K562 (cell line): Measurements from ENCODE around the gene ANKS1A. TPM values are rescaled to one million over a fixed set of nuclear protein-coding genes. Genes with fewer than 3 reads are reported as not detected.

ENCODE experiments used
- CBX3 ChIP-seq, 2 experiments: IDR thresholded peaks; 1 replicate in 1 of 2; 2 replicates in 1 of 2; pipeline ENCODE4 v1.6.1; 2012; ENCODE audit warnings: inconsistent platforms in 2 of 2, low read length in 2 of 2, borderline replicate concordance in 1 of 2, control low read depth in 1 of 2
- NFIX ChIP-seq: fragments of 250-450 bp; sonication (Bioruptor Pico); IDR thresholded peaks from 2 replicates; pipeline ENCODE4 v1.4.0; 2020; ENCODE audit warnings: low read depth, mild to moderate bottlenecking, moderate library complexity
- REST ChIP-seq, 2 experiments: fragments of 450-650 bp; formaldehyde crosslinking in 1 of 2; IDR thresholded peaks; 2 replicates each; pipeline versions ENCODE4 v1.4.0 to v1.6.1; 2014 to 2020; ENCODE audit warnings: mild to moderate bottlenecking in 2 of 2, borderline replicate concordance in 1 of 2, low read depth in 1 of 2
- SMAD4 ChIP-seq: fragments of 250-450 bp; sonication (Bioruptor Pico); conservative IDR thresholded peaks from 2 replicates; pipeline ENCODE4 v1.8.0; 2021; ENCODE audit warnings: inconsistent platforms, mild to moderate bottlenecking, moderate library complexity
- polyA plus RNA-seq, 8 experiments: library from polyadenylated mRNA; depleted of rRNA in 4 of 8; stranded (reverse) in 5 of 8; unstranded in 3 of 8; fragments of >200 nt; fragmentation: Nextera tagmentation in 2 of 8; fragmentation: Illumina TruSeq in 1 of 8; extraction: Ambion mirVana in 2 of 8; extraction: Trizol in 1 of 8; gene quantifications; 2 replicates each; pipeline versions ENCODE4 v1.2.1 to v1.2.3, GENCODE V29; 2011 to 2014; ENCODE audit warnings: inconsistent platforms in 1 of 8, missing spikeins in 1 of 8
- total RNA-seq, 7 experiments: library from RNA; depleted of rRNA in 6 of 7; stranded (reverse); fragments of >200 nt in 6 of 7; fragmentation: Illumina TruSeq in 2 of 7; extraction: Trizol in 2 of 7; gene quantifications; 2 replicates each; pipeline versions ENCODE4 v1.2.1 to v1.2.3, GENCODE V29; 2011 to 2021; ENCODE audit warnings: low replicate concordance in 1 of 7

The ANKS1A gene
- total and polyA plus RNA-seq, 9 of the 15 experiments (the other 6 are each of a cell fraction or from before 2014, with no cell fraction given): 1.1 to 13.8 (median 5.3) TPM

DNA sequence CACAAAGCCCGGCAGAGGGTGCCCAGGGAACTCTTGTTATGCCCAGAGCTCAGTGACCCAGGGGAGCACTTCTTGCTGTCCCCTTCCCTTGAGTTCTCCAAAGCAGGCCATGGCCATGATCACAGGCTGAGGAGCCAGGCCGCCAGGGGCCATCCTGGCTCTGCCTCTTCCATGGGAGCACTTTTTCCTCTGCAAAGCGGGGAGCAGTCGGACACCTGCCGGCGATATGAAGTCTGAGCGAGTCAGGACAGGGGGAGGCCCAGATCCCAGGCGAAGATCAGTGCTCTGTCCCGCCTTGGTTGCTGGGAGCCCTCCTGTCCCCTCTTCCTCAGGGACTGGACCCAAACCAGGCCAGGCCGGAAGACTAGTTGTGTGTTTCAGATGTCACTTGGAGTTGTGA, 184.2 kb downstream of the ANKS1A start (continued):
- TF ChIP-seq REST (IDR thresholded peaks at IDR 0.05; ENCODE audit: borderline replicate concordance) (no peak), REST (CRISPR knock-in tag; IDR thresholded peaks at IDR 0.05; ENCODE audit: low read depth) (no peak), SMAD4 (CRISPR knock-in tag) (no peak), CBX3 (IDR thresholded peaks at IDR 0.05; ENCODE audit: borderline replicate concordance in 1 of 2, low read length in 2 of 2) (no peak), NFIX (CRISPR knock-in tag) (no peak)
